Measurements from ENCODE around the gene SEL1L3.
"Not testable (repeated sequence)": the region's sequence is repeated elsewhere in the genome, so short reads cannot be mapped to it uniquely, and the experiment has no call there.

The SEL1L3 gene

DNA sequence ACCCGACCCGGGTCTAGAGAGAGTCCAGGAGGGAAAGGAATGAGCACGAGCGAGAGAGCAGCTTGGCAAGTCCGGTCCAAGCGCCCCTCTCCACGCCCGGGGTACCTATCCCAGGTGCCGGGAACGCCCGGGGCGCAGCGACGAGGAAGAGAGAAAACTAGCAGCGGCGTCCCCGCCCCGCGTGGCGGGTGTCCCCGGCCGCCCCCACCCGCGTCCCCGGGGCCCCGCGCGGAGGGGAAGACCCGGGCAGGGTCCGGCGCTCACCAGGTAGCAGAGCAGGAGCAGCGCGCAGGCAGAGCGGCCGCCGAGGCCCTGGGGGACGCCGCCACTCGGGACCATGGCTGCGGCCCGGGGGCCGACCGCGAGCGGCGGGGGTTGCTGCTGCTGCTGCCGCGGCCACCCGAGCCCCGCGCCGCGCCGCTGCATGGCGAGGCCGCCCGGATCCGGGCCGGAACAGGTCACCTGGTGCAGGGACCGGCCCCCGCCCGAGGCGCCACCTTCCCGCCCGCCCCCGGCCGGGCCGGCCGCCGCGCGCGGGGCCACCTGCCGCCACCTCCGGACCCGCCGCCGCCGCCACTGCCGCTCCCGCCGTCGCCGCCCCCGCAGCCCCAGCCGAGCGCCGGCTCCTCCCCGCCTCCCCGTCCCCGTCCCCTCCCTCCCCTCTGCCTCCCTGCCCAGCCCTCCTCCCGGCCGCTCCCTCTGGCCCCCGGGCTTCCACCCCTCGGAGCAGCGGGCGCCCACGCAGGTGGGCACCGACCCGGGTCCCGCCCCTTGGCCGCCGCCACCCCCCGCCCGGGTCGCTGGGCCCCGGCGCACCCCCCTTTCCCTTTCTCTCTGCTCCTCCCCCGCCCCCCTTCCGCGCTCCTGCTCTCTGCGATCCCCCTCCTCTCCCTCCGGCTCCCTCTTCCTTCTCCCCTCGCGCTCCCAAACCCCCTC lies at the start of gene SEL1L3:
TSS of gene SEL1L3 (minus strand) at position 578 of the 936 bp plus-strand sequence. CDS start at position 426, 152 bp downstream.
- DNase-seq = no peak

DNA sequence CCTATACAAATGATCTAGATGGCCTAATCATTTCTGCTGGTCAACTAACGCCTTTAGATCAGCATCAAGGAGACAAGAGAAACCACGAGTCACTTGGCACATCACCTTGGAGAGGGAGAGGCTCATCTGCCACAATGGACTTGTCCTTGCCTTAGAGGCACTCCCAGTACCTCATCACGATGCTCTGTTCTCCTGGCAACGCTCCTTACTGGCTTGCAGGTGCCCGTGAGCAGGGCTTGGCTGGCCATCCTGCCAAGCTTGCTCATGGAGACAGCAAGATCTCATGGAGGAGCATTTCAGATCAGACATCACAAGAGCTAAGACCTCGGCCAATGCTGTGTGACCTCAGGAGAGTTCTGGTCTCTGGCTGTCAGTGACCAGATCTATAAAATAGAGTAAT lies 48.6 kb upstream of the SEL1L3 start:
- DNase-seq = no peak

DNA sequence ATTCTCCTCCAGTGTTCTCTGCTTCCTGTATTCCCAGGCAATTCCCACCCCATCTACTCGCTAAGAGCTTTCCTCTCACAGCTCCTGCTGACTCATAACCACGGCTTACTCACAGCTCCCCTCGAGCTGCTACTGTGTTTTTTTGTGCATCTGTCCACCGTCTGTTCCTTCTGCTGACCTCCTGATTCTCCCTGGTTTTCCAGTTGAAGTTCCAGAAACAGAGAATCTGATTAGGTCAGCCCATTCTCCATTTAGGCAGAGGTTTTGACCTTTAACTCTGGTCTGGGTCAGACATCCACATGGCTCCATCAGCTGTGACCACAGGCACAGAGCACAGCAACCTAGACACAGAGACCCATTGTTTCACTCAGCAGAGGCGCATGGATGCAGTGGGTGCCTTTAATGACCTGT lies 45.7 kb upstream of the SEL1L3 start:
- DNase-seq = no peak

DNA sequence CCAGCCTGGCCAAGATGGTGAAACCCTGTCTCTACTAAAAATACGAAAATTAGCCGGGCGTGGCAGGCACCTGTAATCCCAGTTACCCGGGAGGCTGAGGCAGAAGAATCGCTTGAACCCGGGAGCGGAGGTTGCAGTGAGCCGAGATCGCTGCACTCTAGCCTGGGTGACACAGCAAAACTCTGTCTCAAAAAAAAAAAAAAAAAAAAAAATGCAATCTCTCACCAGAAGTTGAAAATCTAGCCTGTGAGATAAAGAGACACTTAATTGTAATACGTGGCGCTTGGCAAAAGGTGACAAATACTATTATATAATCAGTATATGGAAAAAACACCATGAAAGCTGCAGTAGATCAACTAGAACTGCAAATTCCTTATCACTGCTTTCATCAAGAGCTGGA lies 43.3 kb upstream of the SEL1L3 start:
- not testable (repeated sequence) for DNase-seq

DNA sequence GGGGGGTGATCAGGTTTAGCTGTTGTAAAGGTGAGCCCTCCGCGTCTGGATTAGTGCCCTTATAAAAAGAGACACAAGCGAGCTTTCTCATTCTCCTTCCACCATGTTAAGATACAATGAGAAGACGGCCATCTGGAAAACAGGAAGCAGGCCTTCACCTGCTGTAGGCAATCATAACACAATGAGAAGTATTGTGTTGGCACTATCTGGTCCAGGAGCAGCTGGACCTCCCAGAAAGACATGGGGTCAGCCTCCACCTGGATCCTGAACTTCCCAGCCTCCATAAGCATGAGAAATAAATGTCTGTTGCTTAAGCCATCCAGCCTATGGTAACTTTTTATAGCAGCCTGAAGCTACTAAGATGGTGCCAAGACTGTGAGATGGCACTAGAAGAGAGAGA lies 42.6 kb upstream of the SEL1L3 start:
- no peak for DNase-seq

DNA sequence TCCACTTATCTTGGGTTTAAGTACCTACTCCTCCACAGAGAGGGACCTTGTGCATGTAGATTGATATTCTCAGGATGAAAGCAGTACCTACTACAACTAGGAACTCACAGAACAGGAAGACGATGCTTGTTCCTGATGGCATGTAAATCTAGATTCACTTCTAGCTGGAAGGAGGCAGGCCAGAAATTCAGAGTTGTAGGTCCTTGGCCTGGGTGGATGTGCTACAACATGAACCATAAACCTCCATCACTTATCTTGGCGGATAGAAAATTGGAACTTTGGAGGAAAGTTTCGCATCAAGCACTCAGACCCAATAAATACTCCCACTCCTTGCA lies 41.9 kb upstream of the SEL1L3 start:
- no peak for DNase-seq

DNA sequence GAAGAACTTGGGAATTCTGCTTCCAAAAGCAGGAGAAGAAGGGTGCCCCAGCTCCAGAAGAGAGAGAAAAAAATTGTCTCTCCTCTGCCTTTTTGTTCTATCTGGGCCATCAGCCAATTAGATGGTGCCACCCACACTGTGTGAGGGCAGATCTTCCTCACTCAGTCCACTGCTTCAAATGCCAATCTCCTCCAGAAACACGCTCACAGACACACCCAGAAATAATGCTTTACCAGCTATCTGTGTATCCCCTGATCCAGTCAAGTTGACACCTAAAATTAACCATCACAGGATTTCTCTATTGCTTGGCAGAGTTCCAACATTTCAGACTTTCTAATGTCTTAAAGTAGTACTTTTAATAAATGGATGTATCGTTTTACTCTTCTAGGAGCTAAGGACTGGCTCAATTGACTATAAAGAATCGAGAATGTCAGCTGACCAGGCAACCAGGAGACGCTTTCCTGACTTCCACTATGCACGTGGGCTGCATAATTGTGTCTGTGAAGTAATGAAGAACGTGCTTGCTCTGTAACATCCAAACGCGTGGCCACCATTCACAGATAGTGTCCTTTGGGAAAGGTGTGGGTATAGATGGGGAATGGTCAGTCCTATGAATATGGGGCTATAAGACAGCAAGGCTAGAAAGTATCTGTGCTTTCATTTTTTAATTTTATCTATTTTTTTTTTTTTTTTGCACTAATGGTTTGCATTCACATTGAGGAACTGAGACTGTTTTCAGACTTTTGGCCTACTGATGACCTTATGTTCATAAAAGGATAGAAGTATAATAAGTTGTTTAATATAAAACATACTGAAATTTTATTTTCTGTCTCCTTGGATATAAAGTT lies 41.3 kb upstream of the SEL1L3 start:
- no peak for DNase-seq

DNA sequence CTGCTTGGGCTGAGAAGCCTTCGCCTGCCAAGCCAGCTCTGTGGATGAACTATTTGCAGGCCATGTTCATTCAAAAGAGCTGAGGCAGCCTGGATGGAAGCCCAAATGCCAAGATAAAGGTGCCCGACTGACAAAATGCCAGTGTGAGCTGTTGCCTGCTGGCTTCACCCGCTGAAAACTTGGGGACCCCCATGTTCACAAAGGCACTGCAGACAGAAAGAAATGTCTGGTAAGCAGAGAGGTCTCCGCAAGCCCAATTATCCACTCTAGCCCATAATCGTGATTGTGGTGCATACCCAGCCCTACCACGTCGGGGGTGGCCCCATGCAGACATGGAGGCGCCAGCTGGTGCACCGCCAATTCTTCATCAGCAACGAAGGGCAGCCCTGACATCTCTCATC lies 38.2 kb upstream of the SEL1L3 start:
- no peak for DNase-seq

DNA sequence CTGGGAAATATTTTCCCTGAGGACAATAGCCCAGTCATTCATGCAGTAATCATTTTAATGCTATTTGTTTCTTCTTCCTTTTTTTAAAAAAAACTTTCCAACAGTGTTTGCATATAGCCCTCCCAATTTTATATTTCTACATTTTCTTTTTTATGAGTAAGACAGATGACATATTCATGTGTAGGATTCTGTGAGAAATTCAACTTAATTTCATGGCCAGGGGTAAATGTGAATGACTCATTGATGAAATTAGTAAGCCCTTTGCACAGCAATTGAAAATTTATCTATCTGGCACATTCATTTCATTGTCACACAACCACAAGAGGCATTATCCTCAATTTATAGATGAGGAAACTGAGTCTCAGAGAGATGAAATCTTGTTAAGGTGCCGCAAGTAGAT lies 37.5 kb upstream of the SEL1L3 start:
- no peak for DNase-seq

DNA sequence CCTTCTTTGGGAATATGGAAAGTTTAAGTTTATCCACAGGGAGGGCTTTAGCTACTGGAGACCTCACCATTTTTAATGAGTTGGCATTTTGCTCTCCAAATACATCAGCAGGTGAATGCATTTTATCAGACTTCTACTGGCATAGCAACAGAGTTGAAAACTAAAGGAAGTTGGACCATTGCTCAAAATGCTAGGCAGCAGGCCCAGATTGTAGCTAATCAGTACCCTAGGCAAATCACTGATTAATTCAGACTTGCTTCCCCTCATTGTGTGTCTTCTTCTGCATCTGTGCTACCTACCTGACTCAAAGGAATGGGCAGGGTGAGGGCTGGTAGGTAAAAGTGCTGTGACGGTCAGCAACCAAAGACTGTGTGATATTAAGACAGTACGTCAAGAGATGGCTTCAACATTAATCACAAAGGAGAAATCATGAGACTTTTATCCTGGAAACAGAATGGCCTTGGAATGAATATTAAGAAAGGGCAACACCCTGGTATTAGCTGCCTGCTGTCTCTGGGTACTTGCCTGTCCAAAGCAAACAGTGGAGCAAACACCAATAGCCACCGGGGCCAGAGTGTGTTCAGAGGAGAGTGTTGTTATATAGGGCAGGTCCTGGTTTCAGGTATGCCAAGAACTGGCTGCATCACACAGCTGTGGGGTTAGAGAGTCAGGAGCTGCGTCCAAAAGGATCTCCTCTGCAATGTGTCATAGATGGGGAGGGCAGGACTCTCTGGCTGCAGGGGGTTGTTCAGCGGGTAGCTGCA lies 34.2 kb upstream of the SEL1L3 start:
- no peak for DNase-seq

DNA sequence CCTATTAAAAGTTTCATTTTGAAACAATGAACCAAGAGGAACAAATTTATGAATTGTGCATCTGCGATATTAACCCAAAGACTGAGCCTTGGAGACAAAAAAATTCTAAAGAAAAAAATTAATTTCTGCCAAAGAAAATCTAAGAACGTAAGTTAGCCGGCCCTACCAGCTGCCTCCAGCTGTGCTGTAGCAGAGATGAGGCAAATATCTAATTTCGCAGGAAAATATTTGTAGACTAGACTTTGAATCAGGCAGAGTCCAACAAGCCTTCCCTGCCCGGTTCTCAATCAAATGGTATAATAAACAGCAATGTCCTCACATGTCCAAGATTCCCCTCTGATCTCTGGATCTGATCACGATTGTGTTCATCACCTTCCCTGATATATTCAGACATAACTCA lies 30.0 kb upstream of the SEL1L3 start:
- DNase-seq = no peak

DNA sequence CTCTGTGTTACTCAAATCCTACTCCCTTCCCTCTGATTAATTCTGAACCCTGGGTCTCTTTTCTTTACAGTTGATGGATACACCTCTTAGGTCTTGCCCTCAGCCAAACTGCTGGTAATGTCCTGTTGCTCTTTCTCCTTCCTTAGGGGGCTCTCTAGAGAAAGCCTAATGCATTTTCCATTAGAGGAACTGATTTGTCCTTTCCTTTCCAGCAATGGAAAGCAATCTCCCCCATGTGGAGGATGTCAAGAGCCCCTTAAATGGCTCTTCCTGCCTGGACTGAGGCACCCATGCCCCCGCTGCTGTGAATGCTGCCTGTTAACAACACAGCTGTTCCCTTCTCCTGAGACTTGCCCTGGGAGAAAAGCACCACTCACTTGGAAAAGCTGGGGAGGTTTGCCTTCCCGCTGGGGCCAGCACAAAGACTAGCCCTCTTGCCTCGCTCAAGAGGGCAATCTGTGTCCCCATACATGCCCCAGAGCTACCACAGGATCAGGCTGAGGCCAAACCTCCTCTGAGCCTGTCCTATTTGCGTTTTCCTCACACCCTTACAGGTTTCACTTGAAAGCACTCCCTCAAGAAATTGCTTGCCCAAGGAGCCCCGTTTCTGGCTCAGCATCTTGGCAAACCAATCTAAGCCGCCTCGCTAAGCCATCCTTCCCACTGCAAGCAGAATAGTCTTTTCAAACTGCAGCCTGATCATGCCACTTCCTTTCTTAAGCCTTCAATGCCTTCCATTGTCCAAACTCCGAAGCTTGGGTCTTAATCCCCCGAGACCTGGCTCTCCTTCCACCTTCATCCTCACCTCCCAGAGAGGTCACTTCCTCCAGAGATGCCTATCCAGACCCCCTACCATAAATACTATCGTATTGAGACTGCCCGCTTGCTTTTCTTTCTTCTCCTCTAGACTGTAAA lies 28.0 kb upstream of the SEL1L3 start:
- no peak for DNase-seq

DNA sequence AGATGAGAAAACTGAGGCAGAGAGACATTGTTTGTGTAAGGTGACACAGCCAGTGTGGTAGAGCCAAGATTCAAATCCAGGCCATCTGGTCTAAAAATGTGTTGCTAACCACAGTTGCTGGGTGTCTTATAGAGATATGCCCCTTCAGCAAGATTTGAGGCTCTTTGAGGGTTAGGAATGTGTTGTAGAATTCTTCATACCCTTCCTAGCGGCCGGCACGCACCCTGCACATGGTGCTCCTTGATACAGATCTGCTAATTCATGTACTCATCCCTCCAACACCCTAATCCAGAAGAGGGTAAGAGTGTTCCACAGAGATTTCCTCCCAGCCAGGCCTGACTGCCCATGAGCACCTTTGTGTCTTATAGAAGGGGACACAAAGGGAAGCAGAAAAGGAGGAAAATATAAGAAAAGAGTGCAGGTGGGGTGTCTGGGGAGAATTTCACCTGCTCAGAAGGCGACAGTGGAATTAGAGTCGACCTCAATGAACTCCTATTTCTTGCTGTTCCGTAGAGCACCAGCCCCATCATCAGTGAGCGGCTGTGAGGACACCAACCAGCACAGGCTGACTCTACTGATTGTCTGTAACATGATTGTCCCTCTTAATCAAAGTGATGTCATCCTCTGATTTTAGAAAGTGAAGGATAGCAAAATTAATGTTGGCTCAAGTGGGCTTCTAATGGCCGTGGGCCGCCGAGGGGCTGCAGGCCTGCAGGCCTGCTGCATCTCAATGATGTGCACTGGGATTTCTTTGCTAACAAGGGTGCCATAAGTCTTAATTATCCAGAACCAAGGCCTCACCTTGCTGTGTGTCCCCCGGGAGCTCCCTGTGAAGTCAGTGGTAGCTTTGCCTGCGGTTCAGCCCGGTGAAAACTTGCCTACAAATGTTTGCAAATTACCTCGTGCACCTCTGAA lies 27.1 kb upstream of the SEL1L3 start:
- no peak for DNase-seq

DNA sequence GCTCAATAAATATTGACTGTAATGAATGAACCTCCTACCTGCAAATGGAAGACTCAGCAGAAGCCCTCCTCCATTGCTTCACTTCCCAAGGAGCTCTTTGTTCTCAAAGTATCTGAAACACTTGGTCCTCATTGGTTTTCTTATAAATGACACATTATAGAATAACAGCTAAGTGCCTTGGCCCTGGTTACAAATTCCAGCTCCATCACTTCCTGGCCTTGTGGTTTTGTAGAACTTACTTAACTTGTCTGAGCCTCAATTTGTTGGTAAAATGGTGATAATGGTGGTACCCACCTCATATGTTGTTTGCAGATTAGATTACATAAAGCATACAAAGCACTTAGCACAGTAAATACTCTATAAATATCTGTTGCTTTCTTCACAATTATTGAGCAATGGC lies 26.0 kb upstream of the SEL1L3 start:
- DNase-seq = no peak

DNA sequence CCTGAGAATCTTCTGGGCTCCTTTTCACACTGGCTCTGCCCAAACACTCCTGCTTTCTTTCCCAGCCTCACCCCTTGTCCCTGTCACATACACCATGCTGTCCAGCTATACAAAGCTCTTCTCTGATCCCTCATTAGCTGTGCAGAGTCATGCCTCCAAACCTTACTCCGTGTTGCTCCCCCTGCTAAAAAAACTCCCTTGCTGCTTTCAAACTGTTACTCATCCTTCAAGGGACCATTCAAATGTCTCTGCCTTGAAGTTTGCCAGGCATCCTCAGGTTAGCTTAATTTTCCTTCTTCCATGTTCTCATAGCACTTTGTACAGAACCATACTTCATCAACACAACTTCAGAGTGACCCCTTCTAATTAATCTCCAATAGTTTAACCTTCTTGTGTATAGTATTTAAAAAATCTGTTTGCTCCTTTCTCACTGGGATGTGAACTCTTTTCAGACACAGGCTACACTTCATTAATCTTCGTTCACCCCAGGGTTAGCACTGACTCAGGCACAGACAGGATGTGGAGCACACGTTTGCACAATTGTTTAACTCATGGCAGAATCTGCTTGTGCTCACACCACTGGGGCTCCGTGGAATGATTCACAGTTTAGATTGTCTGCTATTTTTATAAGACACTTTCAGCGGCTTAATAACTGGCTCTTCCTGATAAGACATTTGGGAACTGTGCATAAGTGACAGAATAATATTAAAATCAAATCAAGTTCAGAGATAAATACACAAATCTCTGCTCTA lies 21.4 kb upstream of the SEL1L3 start:
- no peak for DNase-seq

DNA sequence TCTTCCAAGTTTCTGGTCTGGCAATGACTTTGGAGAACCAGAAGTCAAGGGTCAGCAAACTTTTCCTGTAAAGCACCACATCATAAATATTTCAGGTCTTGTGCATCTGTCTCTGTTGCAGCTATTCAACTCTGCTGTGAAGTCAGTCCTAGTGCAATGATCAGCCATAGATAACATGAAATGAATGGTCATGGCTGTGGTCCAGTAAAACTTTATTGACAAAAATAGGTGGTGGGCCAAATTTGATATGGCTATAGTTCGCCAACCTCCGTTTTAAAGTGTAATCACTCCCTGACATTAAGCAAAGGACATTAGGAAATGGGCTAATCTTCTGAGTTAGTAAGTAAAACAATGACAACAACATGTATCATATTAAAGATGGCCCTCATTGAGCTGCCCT lies 20.8 kb upstream of the SEL1L3 start:
- no peak for DNase-seq

DNA sequence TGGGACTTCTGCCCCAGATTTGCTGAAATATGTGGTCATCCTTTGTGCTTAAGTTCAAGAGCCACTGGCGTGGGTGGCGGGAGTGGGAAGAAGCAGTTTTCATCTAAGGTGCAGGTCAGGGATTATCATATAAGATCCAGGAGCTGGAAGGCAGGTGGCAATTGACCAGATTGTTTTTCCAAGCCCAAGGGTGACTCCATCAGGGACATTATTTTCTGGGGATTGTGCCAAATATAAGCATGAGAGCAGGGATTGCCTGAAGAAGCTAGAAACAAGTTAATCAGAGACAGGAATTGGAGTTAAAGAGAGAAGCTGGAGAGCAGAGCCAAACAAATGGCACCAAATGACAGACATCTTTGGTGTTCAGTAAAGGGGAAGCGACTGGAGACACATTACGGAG lies 19.4 kb upstream of the SEL1L3 start:
- DNase-seq = no peak

DNA sequence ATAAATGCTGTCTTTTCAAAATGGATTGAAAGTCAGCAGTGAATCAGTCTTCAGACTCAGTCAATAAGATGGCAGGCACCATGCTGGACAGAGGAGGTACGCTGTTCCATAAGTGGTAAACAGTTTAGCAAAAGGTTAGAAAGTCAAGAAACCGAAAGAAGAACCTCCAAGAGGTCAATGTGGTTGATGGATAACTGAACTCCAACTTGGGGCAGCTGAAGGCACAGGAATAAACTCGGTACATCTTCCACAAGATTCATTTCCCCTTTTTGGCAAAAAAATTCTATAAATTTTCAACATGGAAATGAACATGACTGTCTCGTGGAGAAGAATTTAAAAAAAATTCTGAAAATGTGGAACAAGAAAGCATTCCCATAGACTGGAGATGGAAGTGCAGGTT lies 18.4 kb upstream of the SEL1L3 start:
- DNase-seq = no peak

DNA sequence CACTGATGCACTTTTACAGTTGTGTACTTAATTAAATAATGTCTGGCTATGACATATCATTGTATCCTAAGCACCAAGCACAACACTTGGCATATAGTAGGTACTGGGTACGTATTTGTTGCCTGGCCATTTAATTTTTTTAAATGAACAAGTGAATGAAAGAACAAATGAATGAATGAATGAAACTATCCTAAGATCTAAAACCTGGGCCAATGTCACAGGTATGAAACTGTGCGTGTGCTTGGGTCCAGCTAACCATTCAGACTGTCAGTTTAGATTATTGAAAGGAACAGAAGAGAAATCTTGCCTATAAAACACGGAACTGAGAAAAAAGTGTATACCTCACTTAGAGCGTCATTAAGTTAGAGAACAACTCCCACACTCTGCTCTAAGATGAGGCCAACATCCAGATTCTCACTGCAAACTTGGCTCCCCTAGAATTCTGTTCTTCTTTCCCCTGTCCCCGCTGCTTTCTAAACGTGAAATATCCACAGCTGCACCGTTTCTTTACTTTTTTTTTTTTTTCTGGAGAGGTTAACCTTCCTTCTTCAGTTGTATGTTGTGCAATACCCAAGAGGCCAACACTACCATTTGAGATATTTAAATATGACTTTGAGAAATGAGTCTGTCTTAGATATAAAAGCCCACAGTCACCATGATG lies 17.3 kb upstream of the SEL1L3 start:
- no peak for DNase-seq

DNA sequence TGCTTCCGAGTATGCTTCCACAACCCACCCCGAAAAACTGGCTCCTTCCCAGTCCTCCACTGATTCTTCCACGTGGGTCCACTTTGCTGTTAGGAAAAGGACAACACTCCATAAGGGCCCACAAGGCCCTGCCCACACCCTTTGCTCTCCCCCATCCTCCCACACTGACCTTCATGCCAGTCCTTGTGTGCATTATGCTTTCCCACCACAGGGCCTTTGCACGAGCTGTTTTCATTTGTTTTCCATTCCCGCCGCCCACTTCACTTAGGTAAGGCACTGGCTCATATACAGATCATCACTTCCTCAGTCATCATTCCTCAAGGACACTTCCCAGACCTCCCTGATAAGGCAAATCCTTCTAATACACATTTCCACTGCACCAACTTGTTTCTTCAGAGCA lies 16.8 kb upstream of the SEL1L3 start:
- no peak for DNase-seq

Data from NCI-H1694 treated with DMSO at 0.1 percent for 48 hours (cell line).